NCI-H1694 treated with DMSO at 0.1 percent for 48 hours (cell line): ENCODE data around the gene NFE2.
"Not testable (repeated sequence)": the region's sequence is repeated elsewhere in the genome, so short reads cannot be mapped to it uniquely, and the experiment has no call there.

Experiments
- DNase-seq: peaks from one replicate; lab custom pipeline; 2025; lab: John Stamatoyannopoulos, UW

The NFE2 gene

DNA sequence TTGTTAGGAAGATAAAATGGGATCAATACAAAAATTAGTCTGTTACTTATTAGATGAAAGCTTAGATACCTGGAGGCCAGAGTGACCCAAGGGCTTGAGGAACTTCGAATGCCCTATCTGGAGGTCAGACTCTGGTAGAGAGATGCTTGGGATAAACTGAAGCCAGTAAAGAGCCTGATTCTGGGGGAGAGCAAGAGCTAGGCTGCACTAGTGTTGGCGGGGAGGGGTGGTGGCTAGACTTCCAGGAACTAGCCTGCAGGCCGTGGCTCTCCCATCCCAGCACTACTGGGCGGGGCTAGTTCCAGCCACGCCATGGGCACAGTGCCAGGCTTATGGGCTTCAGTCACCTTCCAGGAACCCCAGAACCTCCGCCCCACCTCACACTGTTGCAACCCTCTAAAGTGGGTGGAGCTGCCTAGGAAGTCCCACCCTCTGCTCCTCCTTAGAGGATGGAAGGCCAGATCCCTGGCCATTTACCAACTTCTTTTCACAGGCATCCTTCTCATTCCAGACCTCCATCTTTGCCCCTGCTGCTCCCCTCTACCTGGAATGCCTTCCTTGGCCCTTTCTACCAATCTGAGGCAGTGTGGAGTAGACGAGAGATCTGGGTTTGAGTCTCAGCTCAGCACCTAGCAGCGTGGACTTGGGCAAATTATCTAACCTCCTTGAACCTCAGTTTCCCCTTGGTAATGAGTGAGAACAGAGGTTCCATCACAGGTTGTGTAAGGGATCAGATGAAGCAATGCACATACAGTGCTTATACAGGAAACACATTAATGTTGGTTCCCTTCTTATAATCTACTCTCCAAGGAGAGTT lies 6.3 kb upstream of the NFE2 start:
- no peak for DNase-seq

DNA sequence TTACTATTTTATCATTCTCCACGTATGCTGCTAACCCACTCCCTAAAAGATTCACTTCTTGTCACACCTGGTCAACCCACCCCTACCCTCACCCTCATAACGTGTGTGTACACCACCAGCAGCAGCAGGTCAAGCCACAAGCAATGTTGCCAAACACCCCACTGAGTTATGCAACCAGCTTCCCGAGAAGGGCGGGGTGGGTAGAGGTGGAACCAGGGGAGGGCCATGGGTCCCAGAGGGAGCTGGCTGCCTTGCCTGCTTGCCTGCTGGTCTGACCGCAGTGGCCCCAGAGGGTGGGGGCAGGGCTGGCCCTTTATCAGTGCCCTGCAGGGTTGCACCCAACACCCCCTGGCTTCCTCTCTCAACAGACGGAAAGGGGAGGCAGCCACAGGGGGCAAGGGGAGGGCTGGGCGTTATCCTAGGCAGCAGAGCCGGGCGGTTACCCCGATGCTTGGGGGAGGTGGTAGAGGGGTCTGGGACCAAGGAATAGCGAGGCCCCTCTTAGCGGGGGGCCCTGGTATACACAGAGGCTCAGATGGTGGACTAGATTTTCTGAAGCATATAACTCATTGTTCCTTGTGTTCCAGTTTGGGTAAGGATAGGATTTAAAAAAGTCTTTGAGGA lies 3.5 kb upstream of the NFE2 start:
- DNase-seq = no peak

DNA sequence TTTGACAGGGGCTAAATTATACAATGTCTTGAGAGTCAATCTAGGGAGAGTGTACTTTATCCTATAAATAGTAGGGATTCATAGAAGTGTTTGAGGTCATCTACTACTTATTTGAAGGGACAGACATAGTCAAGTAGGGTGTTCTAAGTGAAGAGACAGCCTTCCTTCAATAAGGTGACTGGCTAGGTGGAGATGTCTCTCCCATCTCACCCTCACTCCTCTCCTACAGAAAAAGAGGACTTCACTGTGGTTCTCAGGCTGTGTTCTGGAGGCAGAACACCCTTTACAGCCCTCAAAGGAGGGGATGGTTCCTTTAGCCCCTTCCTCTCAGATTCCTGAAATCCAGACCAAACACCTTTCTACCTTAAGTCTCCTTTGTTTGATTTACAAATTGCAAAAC lies 2.8 kb upstream of the NFE2 start:
- no peak for DNase-seq

DNA sequence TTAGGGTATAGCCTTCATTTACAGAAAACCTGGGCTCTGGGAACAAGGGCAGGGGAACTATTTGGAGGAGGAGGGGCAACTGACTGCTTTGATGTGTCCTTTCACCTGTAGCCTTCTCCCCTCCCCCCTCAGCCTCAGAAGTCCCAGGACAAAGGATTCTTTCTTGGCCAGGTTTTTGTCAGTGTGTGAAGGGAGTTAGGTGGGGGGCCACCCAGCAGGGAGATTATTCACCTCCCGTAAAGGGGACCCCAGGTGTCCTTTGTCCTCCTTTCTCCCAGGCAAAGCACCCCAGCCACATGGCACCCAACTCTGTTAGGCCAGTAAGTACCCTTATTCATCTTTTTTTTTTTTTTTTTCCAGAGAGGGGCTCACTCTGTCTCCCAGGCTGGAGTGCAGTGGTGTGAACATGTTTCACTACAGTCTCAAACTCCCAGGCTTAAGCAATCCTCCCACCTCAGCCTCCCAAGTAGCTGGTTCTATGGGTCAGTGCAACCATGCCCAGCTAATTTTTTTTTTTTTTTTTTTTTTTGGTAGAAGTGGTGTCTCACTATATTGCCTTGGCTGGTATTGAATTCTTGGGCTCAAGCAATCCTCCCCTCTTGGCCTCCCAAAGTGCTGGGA lies 723 bp upstream of the NFE2 start:
- DNase-seq = no peak

DNA sequence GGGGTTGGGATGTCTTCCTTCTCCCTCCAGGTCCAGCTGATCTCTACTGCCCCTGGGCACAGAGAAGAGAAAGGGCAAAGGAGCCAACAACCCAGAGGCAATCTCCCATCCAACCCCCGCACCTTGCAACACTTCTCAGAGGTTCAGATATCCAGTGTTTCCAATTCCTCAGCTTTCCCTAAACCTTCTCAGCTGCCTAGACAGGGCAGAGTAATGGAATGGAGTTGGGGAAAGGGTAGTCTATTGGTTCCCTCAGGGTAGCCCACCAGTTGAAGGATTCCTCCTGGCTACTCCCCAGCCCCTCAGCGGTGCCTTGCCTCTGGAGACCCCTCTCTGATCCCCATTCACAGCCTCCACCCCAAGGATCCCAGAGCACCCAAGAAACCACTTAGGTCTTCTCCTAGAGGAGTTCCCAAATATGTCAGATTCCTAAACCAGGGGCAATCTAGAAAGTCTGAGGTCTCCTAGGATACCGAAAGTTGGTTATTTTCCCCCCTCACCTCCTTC lies 537 bp downstream of the NFE2 start:
- DNase-seq = no peak

DNA sequence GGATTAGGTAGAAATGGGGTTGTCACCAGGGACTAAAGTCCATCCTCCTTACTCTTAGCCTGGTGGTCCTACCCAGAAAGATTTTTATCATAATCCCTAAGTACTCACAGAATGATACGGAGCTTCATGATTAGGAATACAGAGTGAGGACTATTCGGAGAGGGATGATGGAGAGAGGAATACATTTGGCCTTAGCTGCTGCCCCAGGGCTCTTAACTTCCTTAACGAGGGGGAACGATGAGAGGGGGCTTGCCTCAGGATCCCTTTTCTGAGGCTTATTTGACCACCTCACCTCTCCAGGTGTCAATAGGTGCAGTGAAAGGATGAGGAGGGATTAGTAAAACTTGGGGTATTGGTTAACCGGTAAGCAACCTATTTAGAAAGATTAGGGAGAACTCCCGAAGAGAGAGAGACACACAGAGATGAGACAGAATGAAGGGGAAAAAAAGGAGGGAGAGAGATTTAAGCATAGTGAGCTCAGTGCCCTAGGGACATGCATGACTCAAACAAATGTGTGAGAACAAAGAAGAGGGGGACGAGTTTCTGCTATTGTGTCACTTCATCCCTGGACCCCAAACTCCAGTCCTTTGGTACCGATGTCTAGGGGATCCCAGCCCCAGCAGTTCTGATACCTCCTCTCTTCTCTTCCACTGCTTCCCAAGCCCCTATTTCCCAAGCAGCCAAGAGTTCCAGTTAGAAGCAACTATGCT lies 1.1 kb downstream of the NFE2 start:
- DNase-seq = no peak

DNA sequence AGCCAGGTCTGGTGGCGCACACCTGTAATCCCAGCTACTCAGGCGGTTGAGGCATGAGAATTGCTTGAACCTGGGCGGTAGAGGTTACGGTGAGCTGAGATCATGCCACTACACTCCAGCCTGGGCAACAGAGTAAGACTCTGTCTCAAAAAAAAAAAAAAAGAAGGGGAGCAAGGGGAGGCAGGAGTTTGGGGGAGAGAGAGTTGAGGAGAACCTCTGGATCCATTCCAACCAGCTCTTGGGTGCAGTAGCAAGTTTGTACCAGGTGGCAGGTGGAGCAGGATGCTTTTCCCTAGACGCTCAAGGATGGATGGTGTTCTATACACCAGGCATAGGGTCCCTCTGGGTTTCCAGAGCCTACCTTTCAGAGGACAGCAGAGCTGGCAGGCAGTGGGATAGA lies 1.9 kb downstream of the NFE2 start:
- DNase-seq = no peak

DNA sequence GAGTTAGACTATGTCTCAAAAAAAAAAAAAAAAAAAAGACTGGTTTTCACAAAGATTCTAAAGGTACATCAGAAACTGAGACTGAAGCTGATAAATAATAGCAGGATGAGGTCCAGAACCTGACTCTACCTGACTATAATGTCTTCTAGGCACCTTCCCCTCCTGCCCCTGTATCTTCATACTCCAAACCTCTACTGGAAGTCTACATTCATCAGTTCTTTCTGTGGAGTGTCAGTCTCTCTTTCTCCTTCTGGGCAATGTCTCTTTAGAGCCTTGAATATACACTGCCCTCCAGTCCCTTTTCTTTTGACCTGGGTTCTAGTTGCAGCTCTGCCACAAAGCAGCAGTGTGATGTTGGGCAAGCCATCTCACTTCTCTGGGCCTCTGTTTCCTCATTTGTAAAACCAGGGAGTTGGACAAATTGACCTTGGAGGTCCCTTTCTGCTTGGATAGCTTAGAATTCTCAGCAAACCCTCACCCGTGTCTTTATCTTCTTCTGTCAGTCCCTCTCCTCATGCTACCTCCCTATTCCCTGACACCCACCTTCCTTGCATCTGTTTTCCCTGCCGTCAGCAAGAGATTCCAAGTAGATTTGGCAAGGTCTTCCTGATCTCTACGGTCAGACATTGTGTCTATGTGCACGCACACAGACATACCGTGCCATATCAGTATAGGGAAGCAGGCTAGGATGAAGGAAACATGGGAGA lies 4.3 kb downstream of the NFE2 start:
- no peak for DNase-seq

DNA sequence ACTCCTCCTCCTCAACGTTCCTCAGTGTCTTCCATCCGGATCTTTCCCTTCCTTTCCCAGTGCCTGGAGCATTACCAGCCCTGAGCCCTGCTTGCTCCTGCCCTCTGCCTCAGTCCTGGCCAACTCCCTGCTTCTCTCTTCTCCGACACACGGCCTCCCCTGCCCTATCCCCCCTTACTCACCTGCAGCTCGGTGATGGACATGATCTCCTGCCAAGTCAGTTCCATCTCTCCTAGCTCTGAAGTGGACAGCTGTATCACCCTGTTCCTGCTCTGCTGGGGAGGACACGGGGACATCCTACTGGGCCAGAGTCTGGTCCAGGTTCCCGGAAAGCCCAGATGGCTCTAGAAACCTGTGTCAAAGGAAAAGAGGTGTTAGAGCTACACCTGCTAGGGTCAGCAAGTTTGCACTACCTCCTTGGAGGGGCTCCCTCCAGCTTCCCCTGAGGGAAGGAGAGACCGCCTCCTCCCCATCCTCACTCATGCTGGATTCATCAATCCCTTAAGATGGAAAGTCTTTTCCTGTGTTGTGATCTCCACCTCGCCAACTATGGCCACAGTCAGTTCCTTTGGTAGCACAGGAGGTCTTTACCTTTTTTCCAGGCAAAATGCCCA lies 5.8 kb downstream of the NFE2 start:
- no peak for DNase-seq

DNA sequence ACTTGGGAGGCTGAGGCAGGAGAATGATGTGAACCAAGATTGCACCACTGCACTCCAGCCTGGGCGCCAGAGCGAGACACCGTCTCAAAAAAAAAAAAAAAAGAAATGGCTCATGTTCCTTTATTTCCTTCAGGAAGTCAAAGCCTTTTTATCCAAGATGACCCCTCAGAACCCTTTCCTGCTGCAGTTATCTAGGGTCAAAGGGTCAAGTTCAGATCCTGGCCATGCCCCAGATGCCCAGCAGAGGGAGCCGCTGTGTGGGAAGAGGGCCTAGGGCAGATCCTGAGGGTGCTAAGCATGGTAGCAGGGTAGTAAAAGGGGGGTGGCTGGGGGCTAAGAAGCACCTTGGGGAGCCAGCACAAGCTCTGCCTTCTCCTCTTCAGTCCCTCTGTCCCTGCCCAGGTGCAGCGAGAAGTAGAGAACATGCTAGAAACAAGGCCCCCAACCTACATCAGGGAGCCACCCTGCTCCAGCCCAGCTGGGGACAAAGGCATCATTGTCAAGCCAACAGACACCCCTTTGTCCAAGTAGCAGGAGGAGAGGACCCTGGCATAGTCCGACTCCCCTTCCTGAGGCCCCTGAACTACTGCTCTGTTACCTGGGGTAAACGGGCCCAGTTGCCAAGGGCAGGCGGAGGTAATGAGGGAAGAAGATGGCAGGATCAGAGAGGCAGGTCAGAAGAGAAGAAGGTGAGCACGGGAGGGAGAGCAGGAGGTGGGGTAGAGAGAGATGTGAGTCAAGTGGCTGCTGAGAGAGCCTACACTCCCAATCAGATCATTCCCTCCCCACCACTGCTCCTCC lies 6.5 kb downstream of the NFE2 start:
- no peak for DNase-seq

DNA sequence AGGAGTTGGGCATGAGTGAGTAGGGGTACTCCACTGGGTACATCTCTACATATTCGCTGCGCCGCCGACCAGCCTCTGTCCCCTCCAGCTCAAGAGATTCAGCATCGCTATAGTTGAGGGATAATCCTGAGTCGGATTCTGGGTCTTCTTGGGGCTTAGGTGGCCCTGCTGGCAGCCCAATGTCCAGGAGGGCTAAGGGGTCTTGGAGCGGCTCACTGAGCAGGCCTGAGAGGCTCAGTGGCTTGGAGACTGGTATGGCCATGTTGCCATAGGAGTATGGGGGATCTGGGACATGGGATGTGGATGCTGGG lies 7.9 kb downstream of the NFE2 start:
- no peak for DNase-seq

DNA sequence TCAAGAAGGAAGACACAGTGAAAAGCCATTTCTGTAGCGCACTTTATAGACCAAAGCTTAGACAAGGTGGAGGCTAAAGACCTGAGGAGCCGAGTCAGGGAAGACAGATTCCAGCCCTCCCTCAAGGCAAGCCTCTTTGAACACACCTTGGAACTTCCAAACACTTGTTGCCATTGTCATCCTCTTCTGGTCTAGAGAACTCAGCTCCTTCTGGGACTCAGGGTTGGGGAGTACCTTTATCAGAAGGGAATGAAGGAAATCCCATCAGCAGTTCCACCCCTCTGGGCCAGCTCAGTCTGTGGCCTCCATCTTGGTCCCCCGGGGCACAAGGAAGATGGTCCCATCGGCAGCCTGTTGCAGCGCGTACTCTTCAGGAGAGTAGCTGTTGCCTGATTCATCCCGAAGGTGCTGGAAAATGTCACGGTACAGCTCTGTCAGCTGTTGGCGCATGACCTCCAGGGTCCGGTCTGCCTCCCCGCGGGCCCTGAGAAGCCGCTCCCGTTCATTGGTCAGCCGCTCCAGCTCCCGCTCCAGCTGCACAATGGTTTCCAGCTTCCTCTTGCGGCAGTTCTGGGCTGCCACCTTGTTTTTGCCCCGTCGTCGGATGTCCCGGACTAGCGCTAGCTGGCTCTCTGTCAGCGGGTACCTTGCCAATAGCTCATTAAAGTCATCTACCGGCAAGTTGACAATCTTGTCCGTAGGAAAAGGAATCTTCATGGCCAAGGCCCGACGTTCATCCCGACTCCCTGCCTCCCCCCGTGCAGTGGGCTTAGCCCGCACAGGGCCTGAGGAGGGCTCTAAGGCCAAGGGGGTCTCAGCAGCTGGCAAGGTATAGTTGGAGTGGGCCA lies 8.5 kb downstream of the NFE2 start:
- no peak for DNase-seq

DNA sequence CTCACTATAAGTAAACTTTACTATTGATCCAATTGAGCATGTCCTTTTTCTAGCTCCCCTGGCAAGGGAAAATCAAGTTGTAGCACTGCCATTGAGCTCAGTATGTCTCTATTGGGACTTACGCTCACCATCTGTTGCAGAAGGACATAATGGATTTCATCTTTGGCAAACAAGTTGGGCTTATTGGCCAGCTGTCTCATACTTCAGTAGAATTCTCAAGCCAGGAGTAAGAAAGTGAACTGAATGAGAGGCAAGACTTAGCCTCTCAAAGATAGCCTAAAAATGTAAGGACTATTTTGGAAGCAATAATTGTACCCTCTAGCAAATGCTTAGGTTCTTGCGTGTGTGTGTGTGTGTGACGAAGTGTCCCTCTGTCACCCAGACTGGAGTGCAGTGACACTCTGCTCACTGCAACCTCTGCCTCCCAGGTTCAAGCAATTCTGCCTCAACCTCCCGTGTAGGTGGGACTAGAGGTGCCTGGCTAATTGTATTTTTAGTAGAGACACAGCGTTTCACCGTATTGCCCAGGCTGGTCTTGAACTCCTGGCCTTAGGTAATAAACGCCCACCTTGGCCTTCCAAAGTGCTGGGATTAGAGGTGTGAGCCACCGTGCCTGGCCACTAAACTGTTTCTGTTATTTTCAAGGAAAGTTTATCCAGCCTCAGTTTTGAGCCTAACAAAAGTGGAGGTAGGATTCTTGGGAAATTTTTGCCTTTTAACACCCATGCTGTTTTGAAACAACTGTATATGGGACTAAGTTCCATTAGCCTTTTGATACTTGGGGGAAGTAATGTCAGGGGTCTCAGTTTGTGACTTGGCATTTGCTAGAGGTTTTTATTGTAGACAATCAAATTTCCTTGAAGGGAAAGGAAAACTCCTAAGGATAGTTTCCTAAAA lies 13.3 kb downstream of the NFE2 start:
- no peak for DNase-seq

DNA sequence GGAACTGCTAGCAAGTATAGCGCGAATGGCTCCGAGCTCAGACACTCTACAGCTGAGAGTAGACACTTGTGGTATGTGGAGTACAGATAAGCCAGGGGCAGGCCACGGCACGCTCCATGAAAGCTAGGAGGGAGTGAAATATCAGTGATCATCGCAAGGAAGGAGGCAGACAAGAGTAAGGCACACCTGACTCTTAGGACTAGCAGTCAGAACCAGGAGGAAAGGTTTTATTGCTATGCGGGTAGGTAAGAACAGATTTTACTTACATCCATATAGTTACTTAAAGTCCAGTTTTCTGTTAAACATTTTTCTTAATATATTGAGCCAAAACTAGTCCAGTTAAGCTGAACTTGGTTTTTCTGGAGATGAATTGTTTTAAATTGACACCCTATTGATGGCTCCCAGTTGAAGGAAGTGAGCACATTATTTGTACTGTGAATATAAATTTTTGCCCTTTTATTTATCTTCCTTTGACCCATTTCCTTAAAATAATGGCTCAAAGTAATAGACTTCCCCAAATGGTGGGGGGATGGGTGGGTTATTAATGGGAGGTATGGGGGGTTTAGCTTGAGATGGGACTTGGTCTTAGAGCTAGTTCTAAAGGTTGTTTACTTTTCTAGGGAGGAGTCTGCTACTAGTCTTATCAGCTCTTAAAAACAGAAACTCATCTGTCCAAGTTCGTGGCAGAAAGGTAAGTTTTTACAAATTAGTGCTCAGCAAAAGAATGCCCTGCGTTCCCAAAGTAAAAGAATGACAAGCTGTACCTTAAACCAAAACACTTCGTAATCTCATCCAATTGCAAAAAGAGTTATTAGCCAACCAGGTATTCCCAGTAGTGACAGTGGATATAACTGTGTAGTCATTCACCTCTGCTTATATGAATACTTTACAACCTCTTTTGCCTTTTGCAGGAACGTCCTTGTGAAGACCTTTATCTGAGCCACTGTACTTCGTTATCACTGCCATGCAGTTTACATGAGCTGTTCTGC lies 14.5 kb downstream of the NFE2 start:
- no peak for DNase-seq

DNA sequence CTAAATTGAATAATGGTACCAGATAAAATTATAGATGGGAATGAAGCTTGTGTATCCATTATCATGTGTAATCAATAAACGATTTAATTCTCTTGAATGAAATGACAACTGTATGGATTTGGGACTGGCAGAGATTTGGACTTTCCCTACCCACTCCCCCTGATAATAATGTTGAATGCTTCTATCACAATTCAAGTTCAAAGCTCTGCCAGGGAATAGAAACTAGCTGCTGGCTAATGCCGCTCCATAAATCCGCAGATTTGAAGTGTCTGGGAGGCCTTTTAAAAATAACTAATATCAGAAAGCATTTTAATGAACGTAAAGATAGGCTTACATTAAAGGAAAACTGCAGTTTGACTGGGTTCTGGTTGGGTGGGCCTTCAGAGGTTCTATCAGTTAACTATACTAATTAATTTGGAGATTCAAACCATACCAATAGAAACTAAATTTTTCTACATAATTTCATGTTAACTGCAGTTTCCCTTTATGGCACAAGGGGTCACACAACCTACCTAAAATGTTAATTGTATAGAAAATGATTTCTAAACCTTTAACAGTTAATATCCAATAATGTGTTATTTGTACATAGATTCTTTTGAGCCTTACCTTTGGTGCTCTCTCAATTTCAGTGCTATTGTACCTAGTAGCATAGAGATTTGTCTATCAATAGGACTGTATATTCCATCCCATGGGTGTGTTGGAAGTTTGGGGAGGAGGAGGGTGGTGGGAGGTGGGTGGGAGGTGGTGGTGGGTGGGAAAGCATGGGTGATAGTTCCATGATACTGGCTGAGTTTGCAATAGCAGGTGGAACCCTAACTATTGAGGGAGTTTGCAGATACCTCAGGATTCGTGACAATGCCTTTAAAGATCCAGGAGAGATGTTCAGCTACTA lies 15.4 kb downstream of the NFE2 start:
- DNase-seq = no peak

DNA sequence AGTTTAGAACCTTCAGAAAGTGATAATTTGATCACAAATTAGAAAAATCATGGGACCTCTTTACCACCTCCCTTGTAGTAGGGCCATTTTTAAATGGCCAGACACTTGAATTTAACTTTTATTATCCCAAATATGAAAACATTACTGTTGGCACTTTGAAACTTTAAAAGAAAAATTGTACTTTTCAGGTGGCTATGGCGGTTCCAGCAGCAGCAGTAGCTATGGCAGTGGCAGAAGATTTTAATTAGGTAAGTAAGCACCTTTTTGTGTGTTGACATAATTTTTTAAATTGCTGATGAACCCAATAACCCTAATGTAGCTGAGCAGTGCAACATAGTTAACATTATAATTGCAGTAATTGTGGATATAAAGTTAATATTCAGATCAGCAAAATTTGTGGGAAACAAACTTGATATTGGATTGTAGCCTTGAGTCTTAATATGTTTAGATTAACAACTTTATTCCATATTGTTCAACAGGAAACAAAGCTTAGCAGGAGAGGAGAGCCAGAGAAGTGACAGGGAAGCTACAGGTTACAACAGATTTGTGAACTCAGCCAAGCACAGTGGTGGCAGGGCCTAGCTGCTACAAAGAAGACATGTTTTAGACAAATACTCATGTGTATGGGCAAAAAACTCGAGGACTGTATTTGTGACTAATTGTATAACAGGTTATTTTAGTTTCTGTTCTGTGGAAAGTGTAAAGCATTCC lies 16.6 kb downstream of the NFE2 start:
- not testable (repeated sequence) for DNase-seq
